ENCODE measurements around the gene SPATA17.

DNA sequence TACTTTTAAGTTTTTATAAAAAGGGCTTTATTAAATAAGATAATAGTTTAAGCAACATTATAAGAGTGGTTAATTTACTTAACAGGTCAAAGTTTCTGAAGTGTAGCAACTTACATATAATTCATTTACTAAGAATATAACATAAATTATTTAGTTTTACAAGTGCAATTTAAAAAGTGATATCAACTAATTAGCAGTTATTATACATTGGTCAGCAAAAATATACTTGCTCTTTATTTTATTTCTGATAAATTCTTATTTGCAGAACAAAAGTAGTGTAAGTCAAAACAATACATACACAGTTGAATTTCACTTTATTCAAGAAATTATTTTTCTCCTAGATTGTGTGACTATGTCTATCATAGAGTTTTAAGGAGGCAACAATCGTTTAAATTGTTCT is 215.6 kb downstream of the SPATA17 start:
- TF ChIP-seq, protein P1, sequence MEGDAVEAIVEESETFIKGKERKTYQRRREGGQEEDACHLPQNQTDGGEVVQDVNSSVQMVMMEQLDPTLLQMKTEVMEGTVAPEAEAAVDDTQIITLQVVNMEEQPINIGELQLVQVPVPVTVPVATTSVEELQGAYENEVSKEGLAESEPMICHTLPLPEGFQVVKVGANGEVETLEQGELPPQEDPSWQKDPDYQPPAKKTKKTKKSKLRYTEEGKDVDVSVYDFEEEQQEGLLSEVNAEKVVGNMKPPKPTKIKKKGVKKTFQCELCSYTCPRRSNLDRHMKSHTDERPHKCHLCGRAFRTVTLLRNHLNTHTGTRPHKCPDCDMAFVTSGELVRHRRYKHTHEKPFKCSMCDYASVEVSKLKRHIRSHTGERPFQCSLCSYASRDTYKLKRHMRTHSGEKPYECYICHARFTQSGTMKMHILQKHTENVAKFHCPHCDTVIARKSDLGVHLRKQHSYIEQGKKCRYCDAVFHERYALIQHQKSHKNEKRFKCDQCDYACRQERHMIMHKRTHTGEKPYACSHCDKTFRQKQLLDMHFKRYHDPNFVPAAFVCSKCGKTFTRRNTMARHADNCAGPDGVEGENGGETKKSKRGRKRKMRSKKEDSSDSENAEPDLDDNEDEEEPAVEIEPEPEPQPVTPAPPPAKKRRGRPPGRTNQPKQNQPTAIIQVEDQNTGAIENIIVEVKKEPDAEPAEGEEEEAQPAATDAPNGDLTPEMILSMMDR (IDR thresholded peaks at IDR 0.05) = no peak
- no peak for TF ChIP-seq POLR2A (IDR thresholded peaks at IDR 0.05)

Data from right lobe of liver (tissue), 4 donors.